ENCODE data around the gene RGS7.
A peak's percentile ranks its signal among the peaks of the same experiment; 100 is the strongest.
"Not testable (repeated sequence)": the region's sequence is repeated elsewhere in the genome, so short reads cannot be mapped to it uniquely, and the experiment has no call there.

The RGS7 gene

GRCh38 chr1:240737298-240737697 lies 619.7 kb downstream of the RGS7 start:
- H3K4me3 ChIP-seq (ENCODE audit: low read depth, low read length): no peak overlapping the region
- TF ChIP-seq MAX (IDR thresholded peaks at IDR 0.05; ENCODE audit: low read depth, low read length) (no peak), POLR2A (IDR thresholded peaks at IDR 0.05; ENCODE audit: extremely low read depth, insufficient read length) (no peak), MYC (IDR thresholded peaks at IDR 0.05; ENCODE audit: low read depth, low read length) (no peak), CTCF (IDR thresholded peaks at IDR 0.05; ENCODE audit: low read depth, low read length) (no peak)
- no peak for DNase-seq (ENCODE audit: low read depth)

GRCh38 chr1:240734705-240735104 lies 622.3 kb downstream of the RGS7 start:
- DNase-seq (ENCODE audit: low read depth); H3K4me3 ChIP-seq (ENCODE audit: low read depth, low read length): not testable (repeated sequence)

- no peak for TF ChIP-seq CTCF (IDR thresholded peaks at IDR 0.05; ENCODE audit: low read depth, low read length)
- no peak for TF ChIP-seq MYC (IDR thresholded peaks at IDR 0.05; ENCODE audit: low read depth, low read length)
- TF ChIP-seq POLR2A (IDR thresholded peaks at IDR 0.05; ENCODE audit: extremely low read depth, insufficient read length): no peak
- no peak for TF ChIP-seq MAX (IDR thresholded peaks at IDR 0.05; ENCODE audit: low read depth, low read length)
- DNase-seq (ENCODE audit: low read depth): no peak
- no peak overlapping the region for H3K4me3 ChIP-seq (ENCODE audit: low read depth, low read length)
These were observed 623.0 kb downstream of the RGS7 start for GRCh38 chr1:240734001-240734400.

- TF ChIP-seq CTCF (IDR thresholded peaks at IDR 0.05; ENCODE audit: low read depth, low read length) (peak; percentile 57), POLR2A (IDR thresholded peaks at IDR 0.05; ENCODE audit: extremely low read depth, insufficient read length) (no peak)
- DNase-seq (ENCODE audit: low read depth): peak; percentile 52
- H3K4me3 ChIP-seq (ENCODE audit: low read depth, low read length): no peak overlapping the region
These were observed 624.6 kb downstream of the RGS7 start for GRCh38 chr1:240732390-240732789.
